HG03060 (cell line): Measurements from ENCODE around the gene TMEM141.
"Not testable (repeated sequence)": the region's sequence is repeated elsewhere in the genome, so short reads cannot be mapped to it uniquely, and the experiment has no call there.

Experiments used
- ATAC-seq: cut with Tn5 transposase; IDR thresholded peaks from one replicate; pipeline ENCODE4 v1.9.1; 2021; ENCODE audit warnings: low read depth, moderate number of reproducible peaks; ENCODE audit not compliant: unreplicated experiment

The TMEM141 gene

DNA sequence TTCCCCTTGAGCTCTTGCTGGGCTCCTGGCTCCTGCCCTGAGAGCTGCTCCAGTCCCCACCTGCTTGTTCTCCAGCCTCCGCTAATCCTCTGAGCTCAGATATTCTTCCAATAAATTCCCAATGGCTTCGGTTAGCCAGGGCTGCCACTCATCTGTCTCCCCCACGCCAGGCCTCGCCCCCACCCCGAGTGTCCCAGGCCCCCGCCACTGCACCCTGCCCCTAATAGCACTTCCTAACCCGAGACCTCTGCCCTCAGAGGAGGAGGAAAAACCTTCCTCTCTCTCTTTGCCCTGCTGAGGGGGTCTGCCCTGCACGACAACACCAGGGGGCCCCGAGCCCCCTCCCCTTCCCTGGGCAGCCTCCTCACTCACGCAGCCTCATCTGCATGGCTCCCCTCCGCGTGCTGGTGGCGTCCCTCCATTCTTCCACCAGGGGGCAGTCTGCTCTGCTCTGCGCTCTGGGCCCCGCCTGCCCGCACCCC, 21.4 kb upstream of the TMEM141 start:
- no peak for ATAC-seq

DNA sequence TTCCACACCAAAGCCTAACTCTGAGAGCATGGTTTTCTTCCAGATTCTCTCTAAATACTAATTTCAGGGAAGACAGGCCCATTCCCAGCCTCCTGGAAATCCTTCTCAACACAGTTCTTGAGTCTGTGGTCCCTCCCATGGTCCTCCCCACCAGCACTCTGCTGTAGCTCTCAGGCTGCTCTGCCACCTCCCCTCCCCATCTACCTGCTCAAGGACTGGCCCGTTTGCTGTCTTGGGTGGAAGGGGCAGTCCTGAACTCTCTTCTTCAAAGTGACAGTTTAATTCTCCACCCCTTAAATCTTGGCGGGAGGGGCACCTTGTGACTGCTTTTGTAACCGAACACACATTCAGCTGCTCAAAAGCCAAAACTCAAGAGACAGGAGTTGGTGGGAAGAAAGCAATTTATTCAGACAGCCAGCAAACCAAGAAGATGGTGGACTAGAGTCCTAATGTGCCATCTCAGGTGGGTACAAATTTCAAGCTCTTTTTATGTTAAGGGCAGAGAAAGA, 19.2 kb upstream of the TMEM141 start:
- no peak for ATAC-seq

DNA sequence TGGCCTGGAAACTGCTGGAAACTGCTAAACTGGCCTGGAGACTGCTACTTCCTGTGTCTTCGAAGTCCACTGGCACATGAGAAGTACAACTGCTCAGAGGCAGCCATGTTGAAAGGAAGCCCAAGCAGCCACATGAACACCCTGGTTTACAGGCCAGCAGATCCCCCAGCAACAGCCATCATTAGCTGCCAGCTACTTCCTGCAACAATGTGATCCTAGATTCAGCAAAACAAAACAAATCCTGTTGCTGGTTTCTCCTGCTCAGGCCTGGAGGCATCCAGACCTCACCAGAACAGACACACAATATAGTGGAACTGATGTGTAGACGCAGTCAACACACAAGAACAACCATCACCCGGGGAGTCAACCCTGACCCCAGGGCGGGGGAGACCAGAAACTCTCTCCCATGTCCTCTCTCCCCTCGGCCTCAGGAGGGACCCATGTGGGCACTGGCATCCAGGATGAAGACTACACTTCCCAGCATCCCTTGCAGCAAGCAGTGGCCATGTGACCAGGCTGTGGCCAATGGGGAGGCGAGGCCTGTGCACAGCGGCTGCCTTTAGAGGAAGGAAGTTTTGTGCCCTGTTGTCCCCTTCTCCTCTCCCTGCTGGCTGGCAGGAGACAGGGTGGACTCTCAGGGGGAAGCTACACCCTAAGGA, 17.6 kb upstream of the TMEM141 start:
- ATAC-seq = no peak

DNA sequence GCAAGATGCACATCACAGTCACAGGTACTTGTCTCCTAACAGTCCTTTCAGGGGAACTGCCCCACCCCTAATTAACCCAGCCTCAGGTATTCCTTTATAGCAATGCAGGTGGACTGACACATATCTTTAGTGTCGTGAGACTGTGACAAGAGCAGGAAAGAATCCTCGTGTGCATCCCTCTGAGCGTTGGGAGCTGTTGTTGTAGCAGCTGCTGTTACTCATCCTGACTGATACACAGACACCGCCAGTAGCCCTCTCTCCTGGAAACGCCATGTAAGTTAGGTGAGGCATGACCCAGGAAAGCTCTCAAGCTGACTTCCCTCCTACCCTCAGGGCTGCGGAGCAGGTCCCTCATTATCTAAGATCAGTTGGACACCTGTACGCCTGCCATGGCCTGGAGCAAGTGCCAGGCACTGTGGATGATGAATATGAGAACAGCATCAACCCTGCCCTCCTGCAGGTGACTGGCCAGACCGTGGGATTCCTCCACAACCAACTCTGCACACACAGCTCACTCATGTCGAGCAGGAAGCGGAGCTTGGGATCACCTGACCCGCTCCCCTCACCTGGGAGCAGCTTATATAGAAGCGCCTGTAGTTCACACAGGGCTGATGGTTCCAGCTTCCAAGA, 16.6 kb upstream of the TMEM141 start:
- no peak for ATAC-seq

DNA sequence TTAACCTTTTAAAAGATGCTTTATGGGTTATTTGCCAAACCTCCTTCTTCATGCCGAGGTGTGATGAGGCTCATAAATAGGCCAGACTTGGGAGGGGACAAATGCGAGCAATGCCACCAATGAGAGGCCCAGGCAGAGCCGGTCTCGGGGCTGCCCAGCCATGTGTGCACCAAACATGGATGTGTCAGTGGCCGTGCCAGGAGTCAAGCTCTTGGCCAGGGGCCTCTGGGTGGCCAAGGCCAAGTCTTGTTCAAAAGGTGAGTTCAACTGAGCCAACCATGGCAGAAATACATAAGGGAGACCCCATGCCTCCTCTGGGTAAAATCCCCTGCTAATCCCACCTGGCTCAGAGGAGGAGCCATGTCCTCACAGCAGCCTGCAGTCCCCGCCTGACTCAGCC, 16.0 kb upstream of the TMEM141 start:
- no peak for ATAC-seq

DNA sequence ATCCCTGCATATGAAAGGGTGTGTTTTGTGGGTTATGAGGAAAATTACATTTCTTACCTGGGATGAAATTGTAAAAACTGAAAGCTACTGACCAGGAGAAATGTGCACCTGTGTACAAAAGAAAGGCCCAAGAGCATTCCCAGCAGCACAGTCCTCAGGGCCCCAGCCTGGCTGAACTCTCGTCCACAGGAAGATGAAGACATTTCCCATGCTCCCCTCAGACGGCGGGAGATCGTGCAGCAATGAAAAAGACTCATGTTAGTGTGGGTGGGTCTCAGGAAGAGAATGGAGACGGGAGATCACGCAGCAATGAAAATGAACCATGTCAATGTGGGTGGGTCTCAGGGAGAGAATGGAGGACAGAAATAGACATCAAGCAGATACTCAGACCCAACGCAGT, 14.2 kb upstream of the TMEM141 start:
- no peak for ATAC-seq

DNA sequence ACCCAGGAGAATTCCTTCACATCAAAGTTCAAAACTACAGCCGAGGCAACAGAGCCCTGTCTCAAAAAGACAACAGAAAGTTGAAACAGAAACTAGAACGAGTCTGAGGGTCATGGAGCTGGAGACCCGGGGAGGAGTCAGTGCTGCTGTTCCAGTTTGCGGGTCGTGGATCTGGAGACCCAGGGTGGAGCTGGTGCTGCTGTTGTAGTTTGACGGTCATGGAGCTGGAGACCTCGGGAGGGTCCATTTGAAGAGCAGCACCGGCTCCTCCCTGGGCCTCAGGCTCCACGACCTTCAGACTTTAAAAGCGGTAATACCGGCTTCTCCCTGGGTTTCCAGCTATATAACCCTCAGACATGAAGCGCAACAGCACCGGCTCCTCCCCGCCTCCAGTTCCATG, 13.8 kb upstream of the TMEM141 start:
- ATAC-seq = no peak

DNA sequence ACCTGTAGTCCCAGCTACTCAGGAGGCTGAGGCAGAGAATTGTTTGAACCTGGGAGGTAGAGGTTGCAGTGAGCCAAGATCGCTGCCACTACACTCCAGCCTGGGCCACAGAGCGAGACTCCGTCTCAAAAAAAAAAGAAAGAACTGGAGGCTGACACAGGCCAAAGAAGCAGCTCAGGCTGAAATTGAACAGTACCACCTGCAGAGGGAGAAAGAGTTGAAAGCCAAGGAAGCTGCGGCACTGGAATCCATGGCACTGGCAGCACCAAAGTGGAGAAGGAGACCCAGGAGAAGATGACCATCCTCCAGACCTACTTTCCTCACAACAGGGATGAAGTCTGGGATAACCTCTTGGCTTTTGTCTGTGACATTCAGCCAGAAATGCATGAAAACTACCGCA, 11.3 kb upstream of the TMEM141 start:
- ATAC-seq = no peak

DNA sequence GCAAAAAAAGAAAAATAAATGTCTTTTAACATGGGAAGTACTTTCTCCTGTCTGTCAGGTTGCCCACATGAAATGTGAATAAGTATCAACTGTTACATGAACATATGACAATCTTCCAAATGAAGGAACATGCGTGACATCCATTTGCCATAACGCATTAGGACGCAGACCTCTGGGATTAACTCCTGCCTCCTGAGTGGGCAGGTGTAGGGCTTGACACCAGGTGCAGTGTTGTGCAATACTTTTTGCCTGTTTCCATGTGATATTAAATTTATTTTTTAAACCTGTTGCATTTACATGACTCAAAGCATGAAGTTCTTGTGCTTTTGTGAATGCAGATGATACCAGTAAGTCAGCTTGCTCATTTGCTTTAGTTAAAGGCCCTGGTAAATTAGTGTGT, 8.7 kb upstream of the TMEM141 start:
- ATAC-seq = no peak

DNA sequence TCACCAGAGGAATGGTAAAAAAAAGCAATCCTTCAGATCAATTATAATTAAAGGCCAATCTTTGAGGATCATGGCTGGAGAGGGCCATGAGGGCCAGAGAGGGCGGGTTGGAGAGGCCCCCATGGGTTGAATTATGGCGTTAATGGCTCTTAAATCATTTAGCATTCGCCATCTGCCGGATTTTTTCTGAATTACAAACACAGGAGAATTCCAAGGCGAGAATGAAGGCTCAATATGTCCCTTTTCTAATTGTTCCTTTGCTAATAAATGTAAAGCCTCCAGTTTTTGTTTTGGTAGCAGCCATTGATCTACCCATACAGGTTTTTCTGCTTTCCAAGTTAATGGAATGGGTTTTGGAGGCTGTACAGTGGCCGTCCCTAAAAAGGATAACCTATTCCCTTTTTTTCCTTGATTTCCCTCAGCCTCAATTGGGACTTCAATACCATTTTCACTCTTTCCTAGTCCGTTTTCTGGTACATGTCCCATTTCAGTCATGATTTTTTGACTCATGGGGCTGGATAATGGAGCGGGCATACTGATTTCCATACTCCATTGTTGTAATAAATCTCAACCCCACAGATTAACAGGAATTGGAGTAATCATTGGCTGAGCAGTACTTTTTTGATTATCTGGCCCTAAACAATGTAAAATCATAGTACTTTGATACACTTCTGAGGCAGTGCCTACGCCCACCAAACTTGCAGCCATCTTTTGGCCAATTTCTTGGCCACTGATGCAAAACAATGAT, 6.7 kb upstream of the TMEM141 start:
- ATAC-seq = no peak

DNA sequence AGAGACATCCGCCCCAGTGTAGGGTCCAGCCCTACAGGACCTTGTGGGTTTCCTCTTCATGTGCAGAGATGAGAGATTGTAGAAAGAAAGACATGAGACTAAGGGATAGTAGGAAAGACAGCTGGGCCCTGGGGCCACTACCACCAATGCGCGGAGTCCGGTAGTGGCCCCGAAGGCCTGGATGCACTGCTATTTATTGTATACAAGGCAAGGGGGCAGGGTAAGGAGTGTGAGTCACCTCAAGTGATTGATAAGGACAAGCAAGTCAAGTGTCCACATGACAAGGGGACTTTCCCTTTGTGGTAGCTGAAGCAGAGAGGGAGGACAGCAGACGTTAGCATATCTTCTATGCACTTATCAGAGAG, 6.2 kb upstream of the TMEM141 start:
- ATAC-seq = no peak

DNA sequence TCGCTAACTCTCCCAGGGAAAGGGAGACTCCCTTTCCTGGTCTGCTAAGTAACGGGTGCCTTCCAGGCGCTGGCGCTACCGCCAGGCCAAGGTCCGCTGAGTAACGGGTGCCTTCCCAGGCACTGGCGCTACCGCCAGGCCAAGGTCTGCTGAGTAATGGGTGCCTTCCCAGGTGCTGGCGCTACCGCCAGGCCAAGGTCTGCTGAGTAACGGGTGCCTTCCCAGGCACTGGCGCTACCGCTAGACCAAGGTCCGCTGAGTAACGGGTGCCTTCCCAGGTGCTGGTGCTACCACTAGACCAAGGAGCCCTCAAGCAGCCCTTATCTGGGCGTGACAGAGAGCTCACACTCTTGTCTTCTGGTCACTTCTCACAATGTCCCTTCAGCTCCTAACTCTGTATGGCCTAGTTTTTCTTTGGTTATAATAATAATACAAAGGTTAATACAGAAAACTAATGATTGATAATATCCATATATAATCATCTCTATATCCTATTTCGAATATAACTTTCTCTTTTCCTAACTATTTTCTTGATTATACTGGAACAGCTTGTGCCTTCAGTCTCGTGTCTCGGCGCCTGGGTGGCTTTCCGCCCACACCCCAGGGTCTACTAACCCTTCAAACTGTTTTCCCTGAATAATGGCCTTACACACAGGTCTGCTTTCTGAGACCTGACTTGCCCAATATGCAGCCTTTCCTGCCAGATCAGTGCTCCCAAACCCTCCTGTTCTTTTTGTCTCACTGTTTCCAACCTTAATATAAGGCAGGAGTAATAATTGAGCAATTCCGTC, 5.4 kb upstream of the TMEM141 start:
- not testable (repeated sequence) for ATAC-seq

DNA sequence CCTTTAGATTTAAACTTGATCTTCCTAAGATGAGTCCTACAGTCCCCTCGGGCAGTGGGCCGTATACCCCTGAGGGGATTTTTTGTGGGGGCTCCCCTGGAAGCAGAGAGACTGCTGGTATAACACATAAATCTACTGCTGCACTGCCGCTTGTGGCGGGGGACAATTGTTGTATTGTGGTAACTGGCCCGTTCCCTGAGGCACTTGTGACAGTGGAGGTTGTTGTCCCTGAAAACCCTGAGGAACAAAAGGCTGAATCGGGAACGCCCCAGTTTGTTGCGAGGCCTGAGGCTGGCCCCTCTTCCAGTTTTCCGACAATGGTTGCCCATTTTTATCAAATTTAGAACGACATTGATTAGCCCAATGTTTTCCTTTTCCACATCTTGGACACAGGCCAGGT, 4.7 kb upstream of the TMEM141 start:
- ATAC-seq = no peak

DNA sequence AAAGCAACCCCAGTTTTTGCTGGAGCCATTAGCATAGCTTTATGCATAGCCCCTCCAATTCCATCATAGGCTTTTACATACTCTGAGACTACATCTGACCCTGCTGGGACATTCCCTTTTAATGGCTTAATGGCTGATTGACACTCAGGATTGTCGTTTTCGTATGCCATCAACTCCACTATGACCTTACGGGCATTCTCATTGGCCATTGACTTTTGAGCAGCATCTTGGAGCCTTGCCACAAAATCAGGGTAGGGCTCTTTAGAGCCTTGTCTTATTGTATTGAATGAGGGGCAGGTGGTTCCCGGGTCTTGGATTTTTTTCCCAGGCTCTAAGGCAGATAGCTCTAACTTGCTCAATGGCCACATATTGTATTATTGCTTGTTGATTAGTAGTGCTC, 4.2 kb upstream of the TMEM141 start:
- not testable (repeated sequence) for ATAC-seq

DNA sequence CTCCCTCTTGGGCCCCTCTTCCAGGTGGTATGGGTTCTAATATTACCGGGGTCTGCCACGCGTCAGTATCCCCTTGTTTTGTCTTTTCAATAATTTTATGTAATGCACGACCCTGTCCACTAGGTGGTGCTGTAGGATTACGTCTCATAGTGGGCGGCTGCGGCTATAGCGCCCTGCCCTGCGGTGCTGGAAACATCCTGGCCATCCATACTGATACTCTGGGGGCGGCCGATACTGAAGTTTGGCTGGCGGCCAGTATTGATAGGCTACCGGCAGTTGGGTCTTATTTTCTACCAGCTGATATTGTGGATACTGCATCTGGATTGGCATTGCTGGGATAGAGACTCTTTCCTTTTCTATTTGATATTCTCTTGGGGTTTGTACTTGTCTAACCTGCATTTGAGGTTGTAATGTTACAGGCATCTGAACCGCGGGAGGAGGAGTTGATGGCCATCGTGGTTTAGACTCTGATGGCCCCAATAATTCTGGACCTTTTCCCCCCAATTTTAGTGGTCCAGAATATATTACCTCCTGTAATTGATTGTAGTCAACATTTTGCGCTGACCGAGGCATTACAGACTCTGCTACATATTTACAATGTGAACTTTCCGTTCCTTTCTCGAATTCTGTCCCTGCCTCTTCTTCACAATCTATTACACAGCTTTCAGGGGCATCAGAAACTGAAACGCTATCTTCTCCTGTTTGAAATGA, 3.3 kb upstream of the TMEM141 start:
- ATAC-seq = no peak

DNA sequence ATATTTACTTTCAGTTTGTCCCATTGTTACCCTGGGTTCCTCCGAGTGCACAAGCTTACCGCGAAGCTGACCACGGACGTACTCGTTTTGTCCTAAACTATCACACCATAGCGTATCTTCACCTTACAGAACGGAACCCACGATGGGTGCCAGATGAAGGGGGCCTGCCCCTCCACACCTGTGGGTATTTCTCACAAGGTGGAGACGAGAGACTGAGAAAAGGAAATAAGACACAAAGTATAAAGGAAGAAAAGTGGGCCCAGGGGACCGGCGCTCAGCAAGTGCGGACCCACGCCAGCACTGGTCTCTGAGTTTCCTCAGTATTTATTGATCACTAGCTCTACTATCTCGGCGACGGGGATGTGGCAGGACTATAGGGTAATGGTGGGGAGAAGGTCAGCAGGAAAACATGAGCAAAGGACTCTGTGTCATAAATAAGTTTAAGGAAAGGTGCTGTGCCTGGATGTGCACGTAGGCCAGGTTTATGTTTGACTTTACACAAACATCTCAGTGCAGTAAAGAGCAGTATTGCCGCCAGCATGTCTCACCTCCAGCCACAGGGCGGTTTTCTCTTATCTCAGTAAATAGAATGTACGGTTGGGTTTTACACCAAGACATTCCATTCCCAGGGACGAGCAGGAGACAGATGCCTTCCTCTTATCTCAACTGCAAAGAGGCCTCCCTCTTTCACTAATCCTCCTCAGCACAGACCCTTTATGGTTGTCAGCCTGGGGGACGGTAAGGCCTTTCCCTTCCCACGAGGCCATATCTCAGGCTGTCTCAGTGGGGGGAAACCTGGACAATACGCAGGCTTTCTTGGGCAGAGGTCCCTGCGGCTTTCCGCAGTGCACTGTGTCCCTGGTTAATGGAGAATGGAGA, 2.3 kb upstream of the TMEM141 start:
- ATAC-seq = not testable (repeated sequence)

DNA sequence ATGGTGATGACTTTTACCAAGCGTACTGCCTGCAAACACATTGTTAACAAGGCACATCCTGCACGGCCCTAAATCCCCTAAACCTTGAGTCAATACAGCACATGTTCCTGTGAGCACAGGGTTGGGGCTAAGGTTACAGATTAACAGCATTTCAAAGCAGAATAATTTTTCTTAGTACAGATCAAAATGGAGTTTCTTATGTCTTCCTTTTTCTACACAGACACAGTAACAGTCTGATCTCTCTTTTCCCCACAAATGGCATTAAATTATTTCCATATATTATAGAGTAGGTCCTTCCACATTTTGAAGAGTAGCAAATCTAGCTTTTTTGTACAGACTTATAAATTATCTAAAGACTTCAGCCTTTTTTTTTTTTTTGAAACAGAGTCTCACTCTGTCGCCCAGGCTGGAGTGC, 1.6 kb upstream of the TMEM141 start:
- no peak for ATAC-seq

DNA sequence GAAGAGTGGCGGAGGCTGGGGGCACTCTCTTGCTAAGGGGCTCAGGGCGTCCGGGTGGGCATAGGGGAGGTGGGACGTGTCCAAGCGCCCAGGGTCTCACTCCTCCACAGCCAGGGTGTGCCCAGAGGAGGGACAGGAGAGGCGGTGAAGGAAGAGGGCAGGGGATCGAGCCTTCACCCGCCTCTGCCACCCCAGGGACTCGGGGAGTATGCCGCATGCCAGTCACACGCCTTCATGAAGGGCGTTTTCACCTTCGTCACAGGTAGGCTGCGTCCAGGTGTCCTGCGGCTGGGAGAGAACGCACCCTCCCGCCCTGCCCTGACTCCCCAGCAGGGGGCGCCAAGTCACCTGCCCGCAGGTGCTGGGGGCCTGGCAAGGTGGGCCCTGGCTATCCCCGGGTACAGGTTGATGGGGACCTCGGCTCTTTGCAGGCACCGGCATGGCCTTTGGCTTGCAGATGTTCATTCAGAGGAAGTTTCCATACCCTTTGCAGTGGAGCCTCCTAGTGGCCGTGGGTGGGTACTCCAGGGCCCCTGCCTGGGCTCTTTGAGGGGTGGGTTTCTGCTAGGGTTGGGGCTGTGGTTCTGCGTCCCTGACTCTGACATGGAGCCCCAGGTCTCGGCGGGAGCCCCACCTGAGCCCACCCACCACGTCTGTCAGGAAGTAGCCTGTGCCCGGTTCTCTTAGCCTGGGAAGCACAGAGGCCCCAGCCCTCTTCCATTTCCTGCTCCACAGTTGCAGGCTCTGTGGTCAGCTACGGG, 552 bp downstream of the TMEM141 start:
- ATAC-seq = no peak
